Bronchial epithelial cell (primary cell): Measurements from ENCODE around the gene CHST3. TPM values are rescaled to one million over a fixed set of nuclear protein-coding genes. Genes with fewer than 3 reads are reported as not detected.

Experiments used
- DNase-seq: peaks from one replicate; pipeline ENCODE4 v3.0.0-alpha.2; 2010; ENCODE audit warnings: low read depth
- FAIRE-seq: peaks from 2 replicates; lab custom pipeline; 2011; peaks lifted over from hg19 to GRCh38; lab: Jason Lieb, UNC
- H3K27me3 ChIP-seq: 2 replicates; pipeline ENCODE4 v1.5.1; 2011; ENCODE audit warnings: low read length; ENCODE audit not compliant: control insufficient read depth, insufficient read depth
- H3K36me3 ChIP-seq: 2 replicates; pipeline ENCODE4 v1.5.1; 2011; ENCODE audit warnings: low read length; ENCODE audit not compliant: control insufficient read depth, insufficient read depth
- H3K4me3 ChIP-seq: 2 replicates; pipeline ENCODE4 v1.5.1; 2011; ENCODE audit warnings: mild to moderate bottlenecking, low read depth, low read length, control low read depth
- total RNA-seq: library from RNA; depleted of rRNA; stranded (reverse); fragments of >200 nt; gene quantifications from 2 replicates; pipeline ENCODE4 v1.2.1, GENCODE V29; 2014
- TF ChIP-seq, protein P1 (sequence below): IDR thresholded peaks from 2 replicates; pipeline ENCODE4 v1.5.1; 2011; ENCODE audit warnings: mild to moderate bottlenecking, moderate library complexity, low read length, control low read depth, inconsistent platforms; ENCODE audit not compliant: insufficient read depth, severe bottlenecking

Gene CHST3
- total RNA-seq, 1 donor from 2014 or later, result 16.6 TPM

DNA sequence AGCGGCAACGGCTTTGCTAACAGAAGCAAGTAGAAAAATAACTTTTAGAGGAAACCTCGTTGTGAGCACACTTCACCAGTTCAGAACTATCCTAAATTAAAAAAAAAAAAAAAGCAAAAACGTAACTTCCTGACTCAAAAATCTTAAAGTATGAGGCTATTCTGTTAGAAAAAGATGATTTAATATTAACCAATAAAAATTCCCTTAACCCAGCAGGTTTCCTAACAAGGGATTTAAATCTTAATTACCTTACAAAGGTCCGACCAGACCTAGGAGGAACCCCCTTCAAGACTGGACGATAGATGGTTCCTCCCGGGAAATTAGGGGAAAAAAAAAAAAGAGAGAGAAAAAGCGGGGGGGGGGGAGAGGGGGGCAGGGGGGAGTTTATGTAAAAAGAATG, 22.9 kb upstream of the CHST3 start:
- Histone ChIP-seq H3K27me3 (no peaks in the 10 kb centered on the region), H3K4me3 (no peak overlapping the region), H3K36me3 (no peaks in the 10 kb centered on the region)
- no peak for DNase-seq
- TF ChIP-seq, protein P1, sequence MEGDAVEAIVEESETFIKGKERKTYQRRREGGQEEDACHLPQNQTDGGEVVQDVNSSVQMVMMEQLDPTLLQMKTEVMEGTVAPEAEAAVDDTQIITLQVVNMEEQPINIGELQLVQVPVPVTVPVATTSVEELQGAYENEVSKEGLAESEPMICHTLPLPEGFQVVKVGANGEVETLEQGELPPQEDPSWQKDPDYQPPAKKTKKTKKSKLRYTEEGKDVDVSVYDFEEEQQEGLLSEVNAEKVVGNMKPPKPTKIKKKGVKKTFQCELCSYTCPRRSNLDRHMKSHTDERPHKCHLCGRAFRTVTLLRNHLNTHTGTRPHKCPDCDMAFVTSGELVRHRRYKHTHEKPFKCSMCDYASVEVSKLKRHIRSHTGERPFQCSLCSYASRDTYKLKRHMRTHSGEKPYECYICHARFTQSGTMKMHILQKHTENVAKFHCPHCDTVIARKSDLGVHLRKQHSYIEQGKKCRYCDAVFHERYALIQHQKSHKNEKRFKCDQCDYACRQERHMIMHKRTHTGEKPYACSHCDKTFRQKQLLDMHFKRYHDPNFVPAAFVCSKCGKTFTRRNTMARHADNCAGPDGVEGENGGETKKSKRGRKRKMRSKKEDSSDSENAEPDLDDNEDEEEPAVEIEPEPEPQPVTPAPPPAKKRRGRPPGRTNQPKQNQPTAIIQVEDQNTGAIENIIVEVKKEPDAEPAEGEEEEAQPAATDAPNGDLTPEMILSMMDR, result no peak
- FAIRE-seq, result no peak

DNA sequence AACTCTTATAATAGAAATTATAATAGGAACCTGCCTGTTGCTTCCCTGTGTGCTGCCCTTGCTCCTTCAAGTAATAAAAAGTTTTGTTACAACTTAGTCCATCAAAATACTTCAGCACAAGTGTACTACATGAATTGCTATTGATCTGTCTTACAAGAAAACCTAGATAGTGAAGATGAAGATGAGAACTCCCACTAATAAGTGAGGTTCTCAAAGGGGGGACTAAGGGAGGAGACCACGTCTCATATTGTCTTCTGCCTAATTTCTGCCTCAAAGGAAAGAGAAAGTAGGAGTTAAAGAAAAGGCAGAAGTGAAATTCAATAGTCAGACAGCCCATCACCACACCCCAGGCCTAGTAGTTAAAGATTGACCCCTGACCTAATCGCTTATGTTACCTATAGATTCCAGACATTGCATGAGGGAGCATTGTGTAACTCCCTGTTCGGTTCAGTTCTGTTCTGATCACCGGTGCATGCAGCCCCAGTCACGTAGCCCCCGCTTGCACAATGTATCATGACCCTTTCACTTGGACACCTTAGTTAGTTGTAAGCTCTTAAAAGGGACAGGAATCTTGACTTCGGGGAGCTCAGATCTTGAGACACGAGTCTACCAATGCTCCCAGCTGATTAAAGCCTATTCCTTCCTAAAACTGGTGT, 18.2 kb upstream of the CHST3 start:
- peak; percentile 72 for FAIRE-seq
- no peaks in the 10 kb centered on the region for H3K27me3 ChIP-seq
- DNase-seq, result no peak
- TF ChIP-seq, protein P1, result no peak
- H3K36me3 ChIP-seq, result no peaks in the 10 kb centered on the region
- no peak overlapping the region for H3K4me3 ChIP-seq

DNA sequence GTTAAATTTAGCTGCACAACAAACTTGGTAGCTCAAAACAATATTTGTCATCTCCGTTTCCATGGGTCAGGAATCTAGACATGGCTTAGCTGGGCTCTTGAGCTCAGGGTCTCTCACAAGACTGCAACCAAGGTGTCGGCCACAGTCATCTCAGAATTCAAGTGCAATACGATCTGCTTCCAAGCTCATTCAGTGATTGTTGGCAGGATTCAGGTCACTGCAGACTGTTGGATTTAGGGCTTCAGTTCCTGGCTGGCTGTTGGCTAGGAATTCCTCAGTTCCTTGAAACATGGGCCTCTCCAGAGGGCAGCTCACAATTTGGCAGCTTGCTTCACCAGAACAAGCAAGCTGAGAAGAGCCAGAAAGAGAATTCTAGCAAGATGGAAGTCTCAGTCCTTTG, 17.5 kb upstream of the CHST3 start:
- TF ChIP-seq, protein P1, result no peak
- no peaks in the 10 kb centered on the region for H3K27me3 ChIP-seq
- no peak overlapping the region for H3K4me3 ChIP-seq
- no peak for FAIRE-seq
- H3K36me3 ChIP-seq, result no peaks in the 10 kb centered on the region
- no peak for DNase-seq

DNA sequence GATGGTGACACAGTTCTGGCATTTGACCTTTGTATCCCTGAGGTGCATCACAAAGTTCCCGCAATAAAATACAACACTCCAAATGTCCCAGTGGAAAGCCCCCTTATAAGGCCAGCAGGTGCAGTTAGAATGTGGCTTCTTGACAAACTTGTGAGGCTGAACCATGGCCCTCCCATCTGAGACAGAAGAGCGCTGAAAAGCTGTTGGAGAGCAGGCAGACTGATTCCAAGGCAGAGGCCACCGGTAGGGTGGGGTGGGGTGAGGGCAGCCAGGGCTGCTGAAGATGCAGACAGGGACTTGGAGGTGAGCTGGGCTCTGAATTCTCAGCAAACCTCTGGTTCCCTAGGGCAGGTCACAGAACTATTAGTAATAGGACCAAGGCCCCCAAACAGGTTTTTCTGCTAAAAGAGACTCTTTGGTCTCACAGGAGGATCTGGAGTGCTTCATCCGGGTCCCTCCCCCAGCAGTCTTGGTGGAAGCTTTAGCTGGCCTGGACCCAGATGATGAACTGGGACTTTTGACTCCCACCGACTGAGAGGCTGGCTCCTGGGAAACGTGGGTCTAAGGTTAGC, 15.6 kb upstream of the CHST3 start:
- FAIRE-seq (no peak), DNase-seq (no peak)
- Histone ChIP-seq H3K36me3 (no peaks in the 10 kb centered on the region), H3K27me3 (no peaks in the 10 kb centered on the region), H3K4me3 (no peak overlapping the region)
- TF ChIP-seq, protein P1, result no peak

DNA sequence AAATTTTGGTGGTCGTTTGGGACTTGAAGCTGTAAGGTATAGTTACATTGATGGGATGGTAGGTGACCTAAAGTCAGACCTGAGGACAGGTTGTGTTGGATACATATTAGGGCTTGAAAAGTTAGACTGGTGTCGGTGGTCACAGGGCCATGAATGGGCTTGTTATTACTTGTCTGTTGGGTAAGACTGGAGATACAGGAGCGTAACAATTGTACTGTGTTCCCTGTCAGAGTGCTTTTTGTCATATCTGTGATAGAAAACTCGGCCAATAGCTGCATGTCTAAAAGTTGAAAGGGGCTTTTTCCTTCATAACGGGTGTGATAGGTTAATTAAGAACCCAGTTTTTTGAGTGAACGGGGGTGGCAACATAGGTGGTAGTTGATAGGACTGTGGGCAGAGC, 13.5 kb upstream of the CHST3 start:
- Histone ChIP-seq H3K4me3 (no peak overlapping the region), H3K36me3 (no peaks in the 10 kb centered on the region), H3K27me3 (no peaks in the 10 kb centered on the region)
- DNase-seq, result no peak
- TF ChIP-seq, protein P1, result no peak
- FAIRE-seq, result no peak
